Activated gamma-delta T cell treated with anti-CD3 and anti-CD28 coated beads, Interleukin-2, amount 50 U/mL, for 16 hours (primary cell): ENCODE data around the gene CAMSAP1.

ENCODE experiments used
- DNase-seq: peaks from one replicate; pipeline ENCODE4 v3.0.0-alpha.2; 2020; ENCODE audit warnings: low read depth

The CAMSAP1 gene

DNA sequence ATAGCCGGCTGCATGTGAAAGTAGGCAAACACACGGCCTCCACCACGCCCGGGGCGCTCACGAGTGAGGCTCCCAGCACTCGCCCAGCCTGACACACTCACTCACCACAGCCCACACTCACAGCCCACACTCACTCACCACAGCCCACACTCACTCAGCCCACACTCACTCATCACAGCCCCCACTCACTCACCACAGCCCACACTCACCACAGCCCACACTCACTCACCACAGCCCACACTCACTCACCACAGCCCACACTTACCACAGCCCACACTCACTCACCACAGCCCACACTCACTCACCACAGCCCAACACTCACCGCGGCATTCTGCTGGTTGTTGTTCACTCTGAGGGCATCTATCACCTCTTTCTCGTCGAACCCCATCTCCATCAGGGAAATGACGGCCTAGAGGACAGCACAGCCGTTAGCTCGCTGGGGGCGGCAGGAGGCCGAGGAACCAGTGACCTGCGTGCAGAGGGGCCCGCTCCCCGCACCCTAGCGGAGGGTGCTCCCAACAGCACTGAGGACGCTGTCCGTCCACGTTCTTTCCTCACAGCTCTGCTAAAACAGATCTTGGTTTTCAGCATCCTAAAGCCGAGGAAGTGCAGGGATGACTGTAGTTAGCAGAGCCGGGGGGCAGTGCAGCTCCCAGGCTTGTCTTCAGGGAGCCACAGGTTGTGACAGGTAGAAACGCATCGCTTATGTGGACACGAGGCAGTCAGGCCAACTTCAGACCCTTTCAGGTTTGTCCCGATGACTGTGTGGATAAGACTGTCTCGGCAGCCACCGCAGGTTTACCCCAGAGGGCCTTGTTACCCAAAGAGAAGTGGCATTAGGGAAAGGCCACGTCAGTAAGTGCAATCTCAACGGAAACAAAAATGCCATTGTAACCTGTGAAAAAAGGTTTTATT, 32.3 kb upstream of the CAMSAP1 start:
- peak; percentile 27 for DNase-seq

- DNase-seq, result no peak
These were observed 30.5 kb upstream of the CAMSAP1 start for GRCh38 chr9:135937521-135938489.

- DNase-seq, result no peak
These were observed 25.8 kb upstream of the CAMSAP1 start for GRCh38 chr9:135933114-135933513.

- no peak for DNase-seq
These were observed 25.3 kb upstream of the CAMSAP1 start for GRCh38 chr9:135932656-135933055.

GRCh38 chr9:135931349-135931820, 24.0 kb upstream of the CAMSAP1 start:
- DNase-seq, result no peak

GRCh38 chr9:135930446-135931345, 23.4 kb upstream of the CAMSAP1 start:
- DNase-seq, result no peak

DNA sequence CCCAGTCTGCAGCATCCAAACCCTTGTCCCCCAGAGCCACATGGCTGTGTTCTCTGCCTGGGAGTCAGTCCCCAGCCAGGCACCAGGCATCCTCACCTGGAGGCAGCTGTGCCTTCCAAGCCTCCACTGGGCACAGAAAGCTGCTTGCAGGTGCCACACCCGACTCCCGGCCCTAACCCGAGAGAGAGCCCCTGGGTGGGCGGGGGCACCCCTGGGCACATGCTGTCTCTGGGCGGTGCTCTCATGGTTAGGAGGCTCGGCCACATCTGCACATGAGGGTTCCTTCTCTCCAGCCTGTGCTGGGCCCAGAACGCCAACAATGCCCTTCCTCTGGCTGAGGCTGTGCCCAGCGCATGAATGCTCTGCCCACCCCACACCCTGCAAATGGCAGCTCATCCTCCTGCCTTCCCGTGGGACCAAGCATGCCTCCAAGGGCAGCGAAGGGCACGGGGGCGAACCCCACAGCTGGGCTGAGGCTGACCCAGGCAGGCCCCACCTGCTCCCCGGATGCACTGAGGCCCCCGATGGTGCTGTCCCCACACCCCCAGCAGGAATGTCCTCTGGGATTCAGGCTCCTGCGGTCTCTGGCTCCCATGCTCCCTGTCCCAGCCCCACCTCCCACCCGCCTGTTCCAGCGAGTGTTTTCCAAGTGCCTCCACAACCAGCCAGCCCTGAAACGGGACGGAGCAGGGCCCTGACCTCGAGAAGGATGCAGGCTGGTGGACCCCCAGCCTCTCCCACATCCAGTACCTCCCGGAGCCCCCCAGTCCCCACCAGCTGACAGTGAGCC, 22.5 kb upstream of the CAMSAP1 start:
- DNase-seq, result no peak

GRCh38 chr9:135928731-135929655, 21.6 kb upstream of the CAMSAP1 start:
- no peak for DNase-seq

DNA sequence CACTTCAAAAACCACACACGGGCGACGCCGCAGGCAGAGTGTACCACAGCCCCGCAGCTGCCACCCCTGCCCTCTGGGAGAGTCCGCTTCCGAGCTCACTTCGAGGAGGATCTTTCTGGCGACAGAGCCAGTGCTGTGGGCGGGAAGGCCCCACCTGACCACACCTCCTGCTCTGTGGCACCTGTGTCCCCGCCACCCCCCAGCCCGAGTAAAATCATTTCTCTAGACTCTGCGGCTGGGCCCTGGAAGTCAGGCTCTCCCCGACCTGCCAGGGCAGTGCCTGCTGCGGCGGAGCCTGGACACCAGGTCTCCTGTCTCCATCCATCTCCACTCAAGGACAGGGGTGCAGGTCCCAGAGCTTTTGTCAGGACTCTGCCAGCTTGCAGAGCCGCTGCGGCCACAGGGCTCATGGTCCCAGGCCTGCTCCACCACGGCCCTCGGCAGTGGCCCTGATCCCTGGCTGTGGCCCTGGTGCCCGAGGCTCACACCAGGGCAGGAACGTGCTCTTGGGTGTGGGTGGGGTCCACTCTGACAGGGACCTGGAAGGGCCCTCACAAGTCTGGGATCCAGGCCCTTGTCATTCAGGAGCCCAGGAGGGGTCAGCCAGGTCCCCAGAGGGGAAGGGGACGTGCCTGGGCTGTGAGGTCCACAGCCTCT, 20.9 kb upstream of the CAMSAP1 start:
- no peak for DNase-seq

DNA sequence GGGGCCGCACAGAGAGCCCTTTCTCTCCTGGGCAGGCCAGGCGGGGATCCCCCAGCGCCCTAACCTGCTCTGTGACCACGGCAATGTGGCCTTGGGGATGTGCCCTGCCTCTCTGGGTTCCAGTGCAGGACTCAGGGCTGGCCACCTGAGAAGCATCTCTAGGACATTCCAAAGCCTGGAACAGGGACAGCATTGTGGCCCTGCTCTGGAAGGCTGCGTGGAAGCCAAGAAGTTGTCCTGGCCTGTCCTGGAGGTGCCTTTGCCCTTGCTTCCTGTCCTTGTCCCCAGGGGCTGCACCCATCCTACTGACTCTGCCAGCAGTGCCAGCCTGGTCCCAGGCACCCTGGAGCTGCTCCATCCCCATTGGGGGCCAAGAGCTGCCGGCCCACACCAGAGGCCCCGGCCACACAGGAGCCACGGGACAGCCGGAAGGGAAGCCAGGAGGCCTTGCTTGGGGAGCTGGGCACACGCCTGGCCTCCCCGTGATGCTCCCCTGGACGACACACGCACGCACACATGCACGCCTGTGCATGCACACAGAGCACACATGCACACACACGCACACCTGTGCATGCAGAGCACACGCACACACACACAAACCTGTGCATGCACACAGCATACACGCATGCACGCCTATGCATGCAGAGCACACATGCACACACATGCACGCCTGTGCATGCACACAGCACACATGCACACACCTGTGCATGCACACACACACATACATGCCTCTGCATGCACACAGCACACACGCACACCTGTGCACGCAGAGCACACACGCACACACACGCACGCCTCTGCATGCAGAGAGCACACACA, 20.1 kb upstream of the CAMSAP1 start:
- no peak for DNase-seq

GRCh38 chr9:135926402-135927194, 19.3 kb upstream of the CAMSAP1 start:
- DNase-seq, result peak; percentile 40

- DNase-seq, result peak; percentile 39
These were observed 18.3 kb upstream of the CAMSAP1 start for GRCh38 chr9:135925496-135926133.

GRCh38 chr9:135924628-135925338, 17.4 kb upstream of the CAMSAP1 start:
- no peak for DNase-seq

GRCh38 chr9:135923508-135923907, 16.2 kb upstream of the CAMSAP1 start:
- no peak for DNase-seq

GRCh38 chr9:135921749-135922310, 14.5 kb upstream of the CAMSAP1 start:
- no peak for DNase-seq
